RWPE2 (cell line): ENCODE measurements around the gene GSTP1.

Experiments
- ATAC-seq: fragments of 200-7000 bp; cut with Tn5 transposase; 3 replicates; pipeline ENCODE4 v1.9.1; 2021; ENCODE audit warnings: low read depth
- DNase-seq: peaks from one replicate; pipeline ENCODE4 v3.0.0-alpha.2; 2020; ENCODE audit warnings: low spot score
- H3K27ac ChIP-seq: fragments of 450-650 bp; 2 replicates; pipeline ENCODE4 v1.5.1; 2017; ENCODE audit warnings: mild to moderate bottlenecking; ENCODE audit not compliant: poor library complexity, severe bottlenecking
- H3K27me3 ChIP-seq: fragments of 250-450 bp; sonication (Bioruptor Pico); 2 replicates; pipeline ENCODE4 v1.5.1; 2021; ENCODE audit warnings: mild to moderate bottlenecking, moderate library complexity; ENCODE audit not compliant: insufficient read depth, poor library complexity, severe bottlenecking
- H3K36me3 ChIP-seq: fragments of 250-450 bp; sonication (Bioruptor Pico); 2 replicates; pipeline ENCODE4 v1.5.1; 2020; ENCODE audit warnings: low read depth, mild to moderate bottlenecking, moderate library complexity
- H3K4me1 ChIP-seq: fragments of 250-450 bp; sonication (Bioruptor Pico); 2 replicates; pipeline ENCODE4 v1.5.1; 2021; ENCODE audit warnings: mild to moderate bottlenecking, moderate library complexity; ENCODE audit not compliant: insufficient read depth, poor library complexity, severe bottlenecking
- H3K4me3 ChIP-seq: fragments of 250-450 bp; sonication (Bioruptor Pico); 2 replicates; pipeline ENCODE4 v1.5.1; 2021; ENCODE audit warnings: mild to moderate bottlenecking, moderate library complexity; ENCODE audit not compliant: severe bottlenecking
- H3K9me3 ChIP-seq: fragments of 250-450 bp; sonication (Bioruptor Pico); 2 replicates; pipeline ENCODE4 v1.5.1; 2021; ENCODE audit warnings: mild to moderate bottlenecking, moderate library complexity; ENCODE audit not compliant: severe bottlenecking
- TF ChIP-seq, protein P1 (sequence below): fragments of 450-650 bp; IDR thresholded peaks from one replicate; pipeline ENCODE4 v1.5.1; 2017; ENCODE audit warnings: mild to moderate bottlenecking, moderate library complexity; ENCODE audit not compliant: poor library complexity, severe bottlenecking

GSTP1 gene

GRCh38 chr11:67629386-67630227 is 46.0 kb downstream of the GSTP1 start, which contains the start of gene NUDT8:
Gene NUDT8, minus strand, starts transcription at chr11:67629937. Its CDS starts 26 bp downstream, at chr11:67629911.
- DNase-seq (peak; percentile 73), ATAC-seq (peak; percentile 64)
- peak within 1 kb of the TSS; percentile 47 for H3K4me3 ChIP-seq
- H3K9me3 ChIP-seq, result no peaks in the 10 kb centered on the region
- TF ChIP-seq, protein P1, sequence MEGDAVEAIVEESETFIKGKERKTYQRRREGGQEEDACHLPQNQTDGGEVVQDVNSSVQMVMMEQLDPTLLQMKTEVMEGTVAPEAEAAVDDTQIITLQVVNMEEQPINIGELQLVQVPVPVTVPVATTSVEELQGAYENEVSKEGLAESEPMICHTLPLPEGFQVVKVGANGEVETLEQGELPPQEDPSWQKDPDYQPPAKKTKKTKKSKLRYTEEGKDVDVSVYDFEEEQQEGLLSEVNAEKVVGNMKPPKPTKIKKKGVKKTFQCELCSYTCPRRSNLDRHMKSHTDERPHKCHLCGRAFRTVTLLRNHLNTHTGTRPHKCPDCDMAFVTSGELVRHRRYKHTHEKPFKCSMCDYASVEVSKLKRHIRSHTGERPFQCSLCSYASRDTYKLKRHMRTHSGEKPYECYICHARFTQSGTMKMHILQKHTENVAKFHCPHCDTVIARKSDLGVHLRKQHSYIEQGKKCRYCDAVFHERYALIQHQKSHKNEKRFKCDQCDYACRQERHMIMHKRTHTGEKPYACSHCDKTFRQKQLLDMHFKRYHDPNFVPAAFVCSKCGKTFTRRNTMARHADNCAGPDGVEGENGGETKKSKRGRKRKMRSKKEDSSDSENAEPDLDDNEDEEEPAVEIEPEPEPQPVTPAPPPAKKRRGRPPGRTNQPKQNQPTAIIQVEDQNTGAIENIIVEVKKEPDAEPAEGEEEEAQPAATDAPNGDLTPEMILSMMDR, result peak; percentile 88
- no peaks in the 10 kb centered on the region for H3K36me3 ChIP-seq
- H3K4me1 ChIP-seq, result no peaks in the 10 kb centered on the region
- H3K27ac ChIP-seq, result peak within 1 kb of the TSS; percentile 45
- no peaks in the 10 kb centered on the region for H3K27me3 ChIP-seq

GRCh38 chr11:67630228-67630942 is 46.8 kb downstream of the GSTP1 start:
- DNase-seq (peak; percentile 99), ATAC-seq (peak; percentile 80)

GRCh38 chr11:67630943-67631331 is 47.3 kb downstream of the GSTP1 start:
- TF ChIP-seq, protein P1, result peak; percentile 34
- Histone ChIP-seq H3K27ac (no peak overlapping the region), H3K4me1 (no peaks in the 10 kb centered on the region)

More at GRCh38 chr11:67630228-67630942, 46.8 kb downstream of the GSTP1 start:
- no peaks in the 10 kb centered on the region for H3K9me3 ChIP-seq
- H3K4me3 ChIP-seq, result peak overlapping the region; percentile 47
- H3K4me1 ChIP-seq, result no peaks in the 10 kb centered on the region
- no peaks in the 10 kb centered on the region for H3K36me3 ChIP-seq
- TF ChIP-seq, protein P1, result peak; percentile 66
- H3K27me3 ChIP-seq, result no peaks in the 10 kb centered on the region
- peak overlapping the region; percentile 45 for H3K27ac ChIP-seq

GRCh38 chr11:67631411-67631810 is 47.8 kb downstream of the GSTP1 start:
- H3K36me3 ChIP-seq, result no peaks in the 10 kb centered on the region
- H3K27ac ChIP-seq, result no peak overlapping the region
- H3K27me3 ChIP-seq, result no peaks in the 10 kb centered on the region
- no peaks in the 10 kb centered on the region for H3K4me1 ChIP-seq
- no peaks in the 10 kb centered on the region for H3K9me3 ChIP-seq
- H3K4me3 ChIP-seq, result no peak overlapping the region
- DNase-seq (peak; percentile 51), ATAC-seq (no peak)
- TF ChIP-seq, protein P1, result no peak

More at GRCh38 chr11:67630943-67631331, 47.3 kb downstream of the GSTP1 start:
- Histone ChIP-seq H3K4me3 (peak overlapping the region; percentile 44), H3K27me3 (no peaks in the 10 kb centered on the region), H3K36me3 (no peaks in the 10 kb centered on the region), H3K9me3 (no peaks in the 10 kb centered on the region)
- ATAC-seq (no peak), DNase-seq (peak; percentile 41)

- Histone ChIP-seq H3K9me3 (no peaks in the 10 kb centered on the region), H3K27ac (no peak overlapping the region), H3K36me3 (no peaks in the 10 kb centered on the region), H3K4me1 (no peaks in the 10 kb centered on the region), H3K27me3 (no peaks in the 10 kb centered on the region), H3K4me3 (no peak overlapping the region)
- TF ChIP-seq, protein P1, result no peak
- ATAC-seq (no peak), DNase-seq (no peak)
These were observed 48.2 kb downstream of the GSTP1 start for GRCh38 chr11:67631853-67632174.
